Chondrocyte (in vitro differentiated cells): ENCODE results near the gene SNX32. TPM values are rescaled to one million over a fixed set of nuclear protein-coding genes. Genes with fewer than 3 reads are reported as not detected.

Experiments used
- DNase-seq: peaks from one replicate; pipeline ENCODE4 v3.0.0; 2021; ENCODE audit warnings: mixed read lengths, low spot score
- H3K27ac Mint-ChIP-seq: one replicate; pipeline ENCODE4 v1.8.0; 2021; ENCODE audit warnings: mild to moderate bottlenecking, moderate library complexity, mixed read lengths; ENCODE audit not compliant: unreplicated experiment
- H3K27me3 Mint-ChIP-seq: 2 replicates; pipeline ENCODE4 v1.8.0; 2021; ENCODE audit warnings: low read depth, mixed read lengths
- H3K36me3 Mint-ChIP-seq: 2 replicates; pipeline ENCODE4 v1.8.0; 2021; ENCODE audit warnings: low read depth, mixed read lengths
- H3K4me1 Mint-ChIP-seq: 2 replicates; pipeline ENCODE4 v1.8.0; 2021; ENCODE audit warnings: low read depth, mild to moderate bottlenecking, mixed read lengths
- H3K4me3 Mint-ChIP-seq: one replicate; pipeline ENCODE4 v1.8.0; 2021; ENCODE audit warnings: mild to moderate bottlenecking, moderate library complexity, mixed read lengths; ENCODE audit not compliant: unreplicated experiment
- H3K9me3 Mint-ChIP-seq: 2 replicates; pipeline ENCODE4 v1.8.0; 2021; ENCODE audit warnings: low read depth, mixed read lengths
- CTCF ChIP-seq: fragments of 200-600 bp; sonication (generic); IDR thresholded peaks from 2 replicates; pipeline ENCODE4 v1.5.0; 2021; ENCODE audit warnings: antibody characterized with exemption, mild to moderate bottlenecking, moderate library complexity
- total RNA-seq: library from RNA; stranded (reverse); gene quantifications from 3 replicates; pipeline ENCODE4 v1.2.1, GENCODE V29; 2021

Gene SNX32
- total RNA-seq, 1 donor from 2014 or later: 0.80 TPM

DNA sequence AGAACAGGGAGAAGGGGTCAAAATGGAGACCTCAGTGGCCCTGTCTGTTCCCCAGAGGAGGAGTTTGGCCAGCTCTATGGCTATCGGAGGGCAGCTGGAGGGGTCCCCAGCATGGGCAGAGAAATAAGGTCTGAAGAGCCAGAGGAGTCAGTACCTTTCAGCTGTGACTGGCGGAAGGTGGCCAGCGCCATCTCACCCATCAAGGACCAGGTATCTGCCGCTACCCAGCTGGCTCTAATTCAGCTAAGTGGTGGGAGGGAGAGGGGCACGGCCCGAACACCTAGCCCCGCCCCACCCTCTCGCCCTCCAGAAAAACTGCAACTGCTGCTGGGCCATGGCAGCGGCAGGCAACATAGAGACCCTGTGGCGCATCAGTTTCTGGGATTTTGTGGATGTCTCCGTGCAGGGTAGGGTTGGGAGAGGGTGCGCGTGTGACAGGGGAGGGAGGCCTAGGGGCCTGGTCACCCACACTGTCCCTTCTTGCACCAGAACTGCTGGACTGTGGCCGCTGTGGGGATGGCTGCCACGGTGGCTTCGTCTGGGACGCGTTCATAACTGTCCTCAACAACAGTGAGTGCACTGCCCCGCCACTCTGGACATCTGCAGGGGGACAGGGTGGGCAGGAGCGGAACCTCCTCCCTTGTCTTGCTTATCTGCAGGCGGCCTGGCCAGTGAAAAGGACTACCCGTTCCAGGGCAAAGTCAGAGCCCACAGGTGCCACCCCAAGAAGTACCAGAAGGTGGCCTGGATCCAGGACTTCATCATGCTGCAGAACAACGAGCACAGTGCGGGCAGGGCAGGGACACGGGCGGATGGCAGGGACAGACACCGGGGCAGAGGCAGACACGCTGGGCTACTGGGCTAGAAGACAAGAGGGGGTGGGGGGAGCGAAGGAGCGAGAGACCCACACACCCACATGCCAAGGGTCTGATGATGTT, 48.6 kb downstream of the SNX32 start:
- H3K9me3 Mint-ChIP-seq: no peaks in the 10 kb centered on the region
- peak; percentile 81 for DNase-seq
- no peak overlapping the region for H3K4me3 Mint-ChIP-seq
- no peaks in the 10 kb centered on the region for H3K27me3 Mint-ChIP-seq
- H3K27ac Mint-ChIP-seq: no peak overlapping the region
- H3K36me3 Mint-ChIP-seq: peaks cover 18% of the 10 kb centered on the region
- no peak for TF ChIP-seq CTCF
- peaks cover 20% of the 10 kb centered on the region for H3K4me1 Mint-ChIP-seq

GRCh38 chr11:65883058-65883761, 49.4 kb downstream of the SNX32 start:
- no peaks in the 10 kb centered on the region for H3K9me3 Mint-ChIP-seq
- peak; percentile 68 for DNase-seq
- no peak overlapping the region for H3K27ac Mint-ChIP-seq
- no peaks in the 10 kb centered on the region for H3K27me3 Mint-ChIP-seq
- H3K36me3 Mint-ChIP-seq: peaks cover 19% of the 10 kb centered on the region
- H3K4me3 Mint-ChIP-seq: no peak overlapping the region
- no peak for TF ChIP-seq CTCF
- H3K4me1 Mint-ChIP-seq: peaks cover 26% of the 10 kb centered on the region

DNA sequence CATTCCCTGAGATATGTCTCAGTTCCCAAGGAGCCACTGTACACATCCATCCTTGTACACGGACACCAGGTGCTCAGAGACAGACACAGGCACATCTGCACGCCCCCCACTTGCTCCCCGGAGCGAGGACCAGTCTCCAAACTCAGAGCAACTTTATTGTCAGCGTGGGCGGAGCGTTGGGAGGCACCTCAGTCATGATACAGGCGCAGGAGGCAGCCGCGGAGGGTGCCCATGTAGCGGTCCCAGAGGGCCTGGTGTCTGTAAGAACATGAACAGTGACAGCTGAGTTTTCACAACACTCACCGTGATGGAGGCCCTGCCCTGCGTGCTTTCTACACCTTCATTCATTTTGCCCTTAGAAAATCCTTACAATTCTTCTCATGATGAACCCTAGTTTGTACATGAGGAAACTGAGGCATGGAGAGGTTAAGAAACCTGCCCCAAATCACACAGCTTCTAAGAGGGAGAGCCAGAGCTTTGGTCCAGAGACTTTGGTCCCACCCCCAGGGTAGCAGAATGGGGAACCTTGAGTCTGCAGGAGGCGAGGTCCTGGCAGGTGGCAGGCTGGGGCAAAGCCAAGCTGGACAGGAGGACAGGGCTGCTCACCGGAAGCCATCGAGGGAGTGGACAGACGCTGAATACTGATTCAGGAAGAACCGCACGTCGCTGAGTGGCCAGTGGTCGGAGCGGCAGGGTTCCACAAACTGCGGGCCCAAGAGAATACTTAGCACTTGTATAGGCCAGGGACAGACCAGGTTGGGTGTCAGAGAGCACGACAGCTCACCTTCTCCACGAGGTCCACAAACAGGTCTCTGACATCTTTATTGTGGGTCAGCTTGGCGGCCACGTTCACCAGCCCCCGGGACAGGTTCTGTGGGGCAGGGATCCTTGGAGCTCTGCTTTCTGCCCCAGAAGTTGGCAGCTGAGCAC, 50.3 kb downstream of the SNX32 start:
- DNase-seq: no peak
- Mint-ChIP-seq H3K4me3 (no peak overlapping the region), H3K9me3 (no peaks in the 10 kb centered on the region), H3K36me3 (peaks cover 20% of the 10 kb centered on the region), H3K27me3 (no peaks in the 10 kb centered on the region), H3K4me1 (peaks cover 32% of the 10 kb centered on the region), H3K27ac (peak overlapping the region; percentile 54)
- TF ChIP-seq CTCF: no peak

DNA sequence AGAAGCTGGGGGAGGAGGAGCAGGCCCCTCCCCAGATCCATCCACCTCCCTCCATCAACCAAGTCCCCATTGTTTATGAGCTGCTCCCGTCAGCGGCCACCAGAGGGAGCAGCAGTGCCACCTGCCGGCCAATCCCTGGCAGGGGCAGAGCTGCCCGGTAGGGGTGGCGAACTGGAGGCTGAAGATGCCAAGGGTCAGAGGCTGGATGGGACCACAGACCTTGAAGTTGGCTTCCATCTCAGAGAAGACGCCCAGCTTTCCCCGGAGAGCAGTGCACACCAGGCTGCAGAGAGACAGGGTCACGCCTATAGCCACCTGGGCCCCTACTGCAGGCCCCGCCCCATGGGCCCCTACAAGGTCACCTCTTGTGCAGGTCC, 50.9 kb downstream of the SNX32 start:
- TF ChIP-seq CTCF: peak; percentile 100
- no peak overlapping the region for H3K4me3 Mint-ChIP-seq
- peak overlapping the region; percentile 54 for H3K27ac Mint-ChIP-seq
- no peaks in the 10 kb centered on the region for H3K27me3 Mint-ChIP-seq
- no peaks in the 10 kb centered on the region for H3K9me3 Mint-ChIP-seq
- H3K4me1 Mint-ChIP-seq: peaks cover 39% of the 10 kb centered on the region
- DNase-seq: no peak
- peaks cover 20% of the 10 kb centered on the region for H3K36me3 Mint-ChIP-seq

GRCh38 chr11:65885231-65885630, 51.5 kb downstream of the SNX32 start:
- Mint-ChIP-seq H3K4me1 (peaks cover 44% of the 10 kb centered on the region), H3K9me3 (no peaks in the 10 kb centered on the region), H3K36me3 (peaks cover 20% of the 10 kb centered on the region), H3K27me3 (no peaks in the 10 kb centered on the region), H3K4me3 (no peak overlapping the region), H3K27ac (no peak overlapping the region)
- DNase-seq: no peak
- TF ChIP-seq CTCF: no peak
